Activated CD4-positive, alpha-beta T cell treated with anti-CD3 and anti-CD28 coated beads for 48 hours (primary cell): Measurements from ENCODE around the gene AMPD3.

ENCODE experiments used
- DNase-seq: peaks from one replicate; pipeline ENCODE4 v3.0.0-alpha.2; 2020

Gene AMPD3

GRCh38 chr11:10462746-10463300 is 7.8 kb downstream of the AMPD3 start:
- DNase-seq = no peak

GRCh38 chr11:10473371-10473770 is 18.3 kb downstream of the AMPD3 start:
- DNase-seq = no peak

GRCh38 chr11:10474551-10474950 is 19.5 kb downstream of the AMPD3 start:
- no peak for DNase-seq

GRCh38 chr11:10476342-10476741 is 21.3 kb downstream of the AMPD3 start:
- DNase-seq = no peak

GRCh38 chr11:10476927-10477689 is 22.0 kb downstream of the AMPD3 start:
- no peak for DNase-seq

- DNase-seq = no peak
Measured at GRCh38 chr11:10477690-10478046, 22.6 kb downstream of the AMPD3 start.

GRCh38 chr11:10478066-10478465 is 23.0 kb downstream of the AMPD3 start:
- no peak for DNase-seq

- DNase-seq = no peak
Measured at GRCh38 chr11:10478574-10479550, 23.8 kb downstream of the AMPD3 start.

- DNase-seq = no peak
Measured at GRCh38 chr11:10480026-10480425, 25.0 kb downstream of the AMPD3 start.

GRCh38 chr11:10480760-10481159 is 25.7 kb downstream of the AMPD3 start:
- no peak for DNase-seq

GRCh38 chr11:10481560-10482349 is 26.7 kb downstream of the AMPD3 start:
- no peak for DNase-seq

GRCh38 chr11:10483174-10483573 is 28.1 kb downstream of the AMPD3 start:
- DNase-seq = no peak

GRCh38 chr11:10483584-10483983 is 28.5 kb downstream of the AMPD3 start:
- no peak for DNase-seq

- DNase-seq = no peak
Measured at GRCh38 chr11:10484461-10485180, 29.6 kb downstream of the AMPD3 start.

- no peak for DNase-seq
Measured at GRCh38 chr11:10485646-10486045, 30.6 kb downstream of the AMPD3 start.

- DNase-seq = no peak
Measured at GRCh38 chr11:10486161-10486840, 31.2 kb downstream of the AMPD3 start.

GRCh38 chr11:10487002-10487647 is 32.1 kb downstream of the AMPD3 start:
- DNase-seq = no peak

GRCh38 chr11:10488121-10488933 is 33.3 kb downstream of the AMPD3 start:
- DNase-seq = peak; percentile 8

GRCh38 chr11:10488934-10489691 is 34.0 kb downstream of the AMPD3 start:
- DNase-seq = no peak
